NCI-H2171 (cell line): ENCODE data around the gene C2orf42.
"Not testable (repeated sequence)": the region's sequence is repeated elsewhere in the genome, so short reads cannot be mapped to it uniquely, and the experiment has no call there.

Source experiments
- DNase-seq: peaks from one replicate; lab custom pipeline; 2025; lab: John Stamatoyannopoulos, UW

C2orf42 gene

GRCh38 chr2:70102323-70102905 is 88.4 kb downstream of the C2orf42 start:
- DNase-seq = not testable (repeated sequence)

GRCh38 chr2:70101686-70102085 is 89.1 kb downstream of the C2orf42 start:
- DNase-seq = not testable (repeated sequence)

DNA sequence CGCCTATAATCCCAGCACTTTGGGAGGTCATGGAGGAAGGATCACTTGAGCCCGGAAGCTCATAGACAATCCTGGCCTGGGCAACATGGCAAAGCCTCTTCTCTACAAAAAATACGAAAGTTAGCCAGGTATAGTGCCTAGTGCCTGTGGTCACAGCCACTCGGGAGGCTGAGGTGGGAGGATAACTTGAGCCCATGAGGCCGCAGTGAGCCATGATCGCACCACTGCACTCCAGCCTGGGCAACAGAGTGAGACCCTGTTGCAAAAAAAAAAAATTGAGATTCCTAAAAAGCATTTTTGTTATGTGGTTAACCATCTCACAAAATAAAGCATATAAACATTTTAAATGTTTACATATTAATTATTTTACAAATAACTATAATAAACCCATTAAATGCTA is 89.6 kb downstream of the C2orf42 start:
- DNase-seq = no peak
